ENCODE results near the gene ST6GAL1. TPM values are rescaled to one million over a fixed set of nuclear protein-coding genes. Genes with fewer than 3 reads are reported as not detected.

ST6GAL1 gene
- total RNA-seq, 2 experiments from 2014 or later: 76.2 to 78.0 TPM

DNA sequence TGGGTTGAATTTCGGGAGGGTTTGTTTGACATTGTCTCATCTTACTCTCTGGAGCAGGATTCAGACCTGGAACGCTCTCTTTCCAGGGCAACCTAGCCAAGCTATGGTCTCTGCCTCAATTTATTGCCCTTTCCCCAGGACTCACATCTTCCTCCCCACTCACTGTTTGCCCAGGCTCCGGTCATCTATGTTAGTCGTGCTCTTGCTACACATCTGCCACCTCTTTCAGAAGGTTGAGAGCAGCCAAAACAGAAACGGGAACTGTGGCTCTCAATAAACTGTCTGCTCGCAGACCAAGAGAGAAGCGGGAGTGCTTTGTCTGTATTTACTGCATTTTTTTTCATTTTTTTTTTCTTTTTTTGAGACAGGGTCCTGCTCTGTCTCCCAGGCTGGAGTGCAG, 81.6 kb downstream of the ST6GAL1 start:
- CTCF ChIA-PET: interaction anchor here (0.6 kb wide), 1 partner anchor 1520 kb away, joined by 4 read pairs; no protein-coding TSS in a partner anchor
- H3K27ac Mint-ChIP-seq: peak overlapping the region; percentile 87
- peaks cover 63% of the 10 kb centered on the region for H3K4me1 Mint-ChIP-seq (ENCODE audit: low read depth)
- no peak overlapping the region for H3K4me3 Mint-ChIP-seq
- intact Hi-C loops (cut with micrococcal nuclease): loop anchor here (2.0 kb wide), 2 partner anchors 15 to 59 kb away; no protein-coding TSS in a partner anchor
- no peaks in the 10 kb centered on the region for H3K27me3 Mint-ChIP-seq (ENCODE audit: low read depth)
- H3K9me3 Mint-ChIP-seq: peaks cover 11% of the 10 kb centered on the region
- DNase-seq: no peak
- H3K36me3 Mint-ChIP-seq (ENCODE audit: low read depth): peaks cover 25% of the 10 kb centered on the region

- peaks cover 20% of the 10 kb centered on the region for H3K36me3 Mint-ChIP-seq (ENCODE audit: low read depth)
- H3K9me3 Mint-ChIP-seq: peaks cover 6% of the 10 kb centered on the region
- H3K27ac Mint-ChIP-seq: peak overlapping the region; percentile 87
- H3K4me3 Mint-ChIP-seq: peak overlapping the region; percentile 62
- peaks cover 56% of the 10 kb centered on the region for H3K4me1 Mint-ChIP-seq (ENCODE audit: low read depth)
- peak; percentile 78 for DNase-seq
- no peaks in the 10 kb centered on the region for H3K27me3 Mint-ChIP-seq (ENCODE audit: low read depth)
- CTCF ChIA-PET: interaction anchor here (0.6 to 1.5 kb wide), 2 partner anchors 150 to 1519 kb away, joined by 3 to 4 read pairs; no protein-coding TSS in a partner anchor
- intact Hi-C loops (cut with micrococcal nuclease): loop anchor here (2.0 kb wide), 2 partner anchors 14 to 60 kb away; no protein-coding TSS in a partner anchor
Observed at GRCh38 chr3:187012609-187013051, 82.3 kb downstream of the ST6GAL1 start.

DNA sequence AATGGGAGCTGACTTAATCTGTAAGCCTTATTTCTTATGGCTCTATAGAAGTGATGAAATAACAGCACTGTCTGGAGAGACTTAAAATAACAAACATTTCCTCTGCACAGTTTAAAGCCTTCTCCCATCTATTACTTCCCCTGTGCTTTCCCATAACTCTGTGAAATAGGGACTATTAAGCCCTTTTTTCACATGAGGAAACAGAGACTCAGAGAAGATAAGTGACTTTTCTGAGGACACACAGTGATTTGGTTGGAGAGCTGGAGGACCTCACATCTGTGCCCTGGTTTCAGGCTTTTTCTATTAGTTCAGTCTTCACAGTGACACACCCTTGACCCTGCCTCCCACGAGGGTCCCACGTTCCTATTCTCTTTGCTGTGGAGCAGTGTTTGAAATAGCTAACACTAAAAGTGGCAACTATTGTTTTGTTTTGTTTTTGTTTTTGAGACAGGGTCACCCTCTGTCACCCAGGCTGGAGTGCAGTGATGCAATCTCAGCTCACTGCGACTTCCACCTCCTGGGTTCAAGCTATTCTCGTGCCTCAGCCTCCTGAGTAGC, 82.9 kb downstream of the ST6GAL1 start:
- Mint-ChIP-seq H3K27me3 (ENCODE audit: low read depth) (no peaks in the 10 kb centered on the region), H3K4me3 (peak overlapping the region; percentile 62), H3K4me1 (ENCODE audit: low read depth) (peaks cover 49% of the 10 kb centered on the region), H3K36me3 (ENCODE audit: low read depth) (peaks cover 14% of the 10 kb centered on the region), H3K27ac (peak overlapping the region; percentile 87), H3K9me3 (peaks cover under 1% of the 10 kb centered on the region)
- no peak for DNase-seq
- intact Hi-C loops (cut with micrococcal nuclease): loop anchor here (2.0 kb wide), 2 partner anchors 14 to 60 kb away; no protein-coding TSS in a partner anchor
- CTCF ChIA-PET: interaction anchor here (1.5 kb wide), 2 partner anchors 12 to 149 kb away, joined by 3 to 9 read pairs; no protein-coding TSS in a partner anchor

- no peak for DNase-seq
- Mint-ChIP-seq H3K27me3 (ENCODE audit: low read depth) (no peaks in the 10 kb centered on the region), H3K27ac (peak overlapping the region; percentile 2), H3K4me1 (ENCODE audit: low read depth) (peaks cover 54% of the 10 kb centered on the region), H3K9me3 (no peaks in the 10 kb centered on the region), H3K36me3 (ENCODE audit: low read depth) (peaks cover 12% of the 10 kb centered on the region), H3K4me3 (no peak overlapping the region)
- CTCF ChIA-PET: interaction anchor here (1.5 kb wide), 1 partner anchor 11 kb away, joined by 9 read pairs; no protein-coding TSS in a partner anchor
- intact Hi-C loops (cut with micrococcal nuclease): no loop called here
Observed at GRCh38 chr3:187014417-187014864, 84.1 kb downstream of the ST6GAL1 start.

GRCh38 chr3:187015903-187016638, 85.7 kb downstream of the ST6GAL1 start:
- Mint-ChIP-seq H3K4me3 (no peak overlapping the region), H3K4me1 (ENCODE audit: low read depth) (peaks cover 67% of the 10 kb centered on the region), H3K36me3 (ENCODE audit: low read depth) (peaks cover 12% of the 10 kb centered on the region), H3K9me3 (no peaks in the 10 kb centered on the region), H3K27me3 (ENCODE audit: low read depth) (no peaks in the 10 kb centered on the region), H3K27ac (no peak overlapping the region)
- CTCF ChIA-PET: interaction anchor here (0.6 kb wide), 1 partner anchor 134 kb away, joined by 5 read pairs; no protein-coding TSS in a partner anchor
- peak; percentile 50 for DNase-seq
- intact Hi-C loops (cut with micrococcal nuclease): no loop called here

GRCh38 chr3:187016639-187017345, 86.5 kb downstream of the ST6GAL1 start:
- Mint-ChIP-seq H3K27me3 (ENCODE audit: low read depth) (no peaks in the 10 kb centered on the region), H3K4me3 (no peak overlapping the region), H3K27ac (peak overlapping the region; percentile 16), H3K9me3 (no peaks in the 10 kb centered on the region), H3K4me1 (ENCODE audit: low read depth) (peaks cover 64% of the 10 kb centered on the region), H3K36me3 (ENCODE audit: low read depth) (peaks cover 11% of the 10 kb centered on the region)
- CTCF ChIA-PET: no interaction called here
- intact Hi-C loops (cut with micrococcal nuclease): no loop called here
- no peak for DNase-seq

DNA sequence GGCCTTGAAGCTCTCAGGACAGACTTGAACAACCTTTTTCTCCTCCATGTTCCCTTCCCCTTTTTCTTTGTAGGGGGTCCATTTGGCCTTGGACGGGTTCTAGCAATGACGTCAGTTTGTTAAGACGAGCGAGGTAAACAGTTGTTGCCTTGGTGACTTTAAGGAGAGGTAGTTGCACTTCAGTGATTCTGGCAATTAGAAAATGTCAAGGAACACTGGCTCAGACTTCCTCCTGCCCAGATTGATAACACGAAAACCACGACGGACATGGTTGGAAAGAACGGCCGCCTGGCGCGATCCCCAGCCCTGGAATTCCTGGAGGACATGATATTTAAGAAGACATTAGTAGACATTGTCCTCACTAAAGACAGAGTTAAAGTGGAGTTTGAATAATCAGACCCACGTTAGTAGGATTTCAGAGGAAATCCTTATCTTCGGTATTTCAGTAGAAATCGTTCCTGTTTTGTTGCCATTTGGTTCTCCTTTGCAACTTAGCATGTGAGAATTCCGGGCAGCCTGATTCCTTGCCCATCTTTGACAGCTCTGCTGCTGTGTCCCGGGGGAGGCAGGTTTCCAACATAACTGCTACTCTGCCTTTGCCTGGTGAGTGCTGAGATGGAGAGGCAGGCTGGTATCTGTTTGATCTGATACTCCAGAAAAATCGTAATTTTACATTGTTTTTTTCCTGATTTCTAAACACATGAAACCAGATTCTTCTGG, 87.3 kb downstream of the ST6GAL1 start:
- peaks cover 10% of the 10 kb centered on the region for H3K36me3 Mint-ChIP-seq (ENCODE audit: low read depth)
- DNase-seq: no peak
- H3K4me3 Mint-ChIP-seq: no peak overlapping the region
- CTCF ChIA-PET: no interaction called here
- peaks cover 63% of the 10 kb centered on the region for H3K4me1 Mint-ChIP-seq (ENCODE audit: low read depth)
- intact Hi-C loops (cut with micrococcal nuclease): no loop called here
- H3K27me3 Mint-ChIP-seq (ENCODE audit: low read depth): no peaks in the 10 kb centered on the region
- H3K9me3 Mint-ChIP-seq: no peaks in the 10 kb centered on the region
- H3K27ac Mint-ChIP-seq: no peak overlapping the region

DNA sequence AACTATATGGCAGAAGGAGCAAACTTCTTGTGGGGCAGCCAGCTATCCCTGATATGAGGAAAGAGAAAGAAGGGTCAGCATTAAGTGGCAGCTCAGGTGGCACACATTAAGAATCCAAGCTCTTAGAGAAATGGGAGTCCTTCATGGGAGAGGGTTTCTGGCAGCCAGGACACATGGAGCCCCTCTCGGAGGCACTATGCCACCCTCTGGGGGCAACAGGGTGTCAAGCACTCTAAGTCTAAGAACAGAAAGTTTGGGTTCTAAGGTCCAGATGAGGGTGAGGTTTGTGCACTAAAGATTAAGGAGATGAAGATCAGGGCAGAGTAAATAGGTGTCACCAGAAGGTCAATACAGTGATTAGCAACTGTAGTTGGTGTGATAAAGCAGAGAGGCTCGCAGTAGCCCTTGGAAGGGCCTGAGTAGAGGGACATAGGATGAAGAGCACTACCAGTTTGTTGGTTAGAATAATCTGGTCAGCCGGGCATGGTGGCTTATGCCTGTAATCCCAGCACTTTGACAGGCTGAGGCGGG, 89.3 kb downstream of the ST6GAL1 start:
- H3K36me3 Mint-ChIP-seq (ENCODE audit: low read depth): peaks cover 6% of the 10 kb centered on the region

GRCh38 chr3:187020376-187020775, 90.0 kb downstream of the ST6GAL1 start:
- Mint-ChIP-seq H3K27ac (peak overlapping the region; percentile 68), H3K9me3 (peaks cover 2% of the 10 kb centered on the region), H3K4me1 (ENCODE audit: low read depth) (peaks cover 56% of the 10 kb centered on the region), H3K27me3 (ENCODE audit: low read depth) (no peaks in the 10 kb centered on the region), H3K4me3 (no peak overlapping the region), H3K36me3 (ENCODE audit: low read depth) (peaks cover 6% of the 10 kb centered on the region)
- CTCF ChIA-PET: no interaction called here
- DNase-seq: no peak
- intact Hi-C loops (cut with micrococcal nuclease): no loop called here

More for the DNA sequence above, 89.3 kb downstream of the ST6GAL1 start:
- H3K27me3 Mint-ChIP-seq (ENCODE audit: low read depth): no peaks in the 10 kb centered on the region
- H3K27ac Mint-ChIP-seq: peak overlapping the region; percentile 56
- intact Hi-C loops (cut with micrococcal nuclease): no loop called here
- CTCF ChIA-PET: interaction anchor here (0.8 to 1.0 kb wide), 2 partner anchors 8 to 167 kb away, joined by 3 to 7 read pairs; no protein-coding TSS in a partner anchor
- H3K4me3 Mint-ChIP-seq: no peak overlapping the region
- peaks cover 57% of the 10 kb centered on the region for H3K4me1 Mint-ChIP-seq (ENCODE audit: low read depth)
- peaks cover 2% of the 10 kb centered on the region for H3K9me3 Mint-ChIP-seq
- DNase-seq: no peak

GRCh38 chr3:187021748-187022402, 91.5 kb downstream of the ST6GAL1 start:
- H3K36me3 Mint-ChIP-seq (ENCODE audit: low read depth): peaks cover 4% of the 10 kb centered on the region
- no peak for DNase-seq
- intact Hi-C loops (cut with micrococcal nuclease): no loop called here
- CTCF ChIA-PET: interaction anchor here (0.9 kb wide), 1 partner anchor 174 kb away, joined by 5 read pairs; no protein-coding TSS in a partner anchor
- no peak overlapping the region for H3K4me3 Mint-ChIP-seq
- peaks cover 2% of the 10 kb centered on the region for H3K9me3 Mint-ChIP-seq
- H3K27me3 Mint-ChIP-seq (ENCODE audit: low read depth): no peaks in the 10 kb centered on the region
- peak overlapping the region; percentile 19 for H3K27ac Mint-ChIP-seq
- peaks cover 42% of the 10 kb centered on the region for H3K4me1 Mint-ChIP-seq (ENCODE audit: low read depth)
